Bronchial epithelial cell (primary cell): ENCODE measurements around the gene EEA1. TPM values are rescaled to one million over a fixed set of nuclear protein-coding genes. Genes with fewer than 3 reads are reported as not detected.

ENCODE experiments used
- DNase-seq: peaks from one replicate; pipeline ENCODE4 v3.0.0-alpha.2; 2010; ENCODE audit warnings: low read depth
- FAIRE-seq: peaks from 2 replicates; lab custom pipeline; 2011; peaks lifted over from hg19 to GRCh38; lab: Jason Lieb, UNC
- H3K27me3 ChIP-seq: 2 replicates; pipeline ENCODE4 v1.5.1; 2011; ENCODE audit warnings: low read length; ENCODE audit not compliant: control insufficient read depth, insufficient read depth
- H3K36me3 ChIP-seq: 2 replicates; pipeline ENCODE4 v1.5.1; 2011; ENCODE audit warnings: low read length; ENCODE audit not compliant: control insufficient read depth, insufficient read depth
- H3K4me3 ChIP-seq: 2 replicates; pipeline ENCODE4 v1.5.1; 2011; ENCODE audit warnings: mild to moderate bottlenecking, low read depth, low read length, control low read depth
- total RNA-seq: library from RNA; depleted of rRNA; stranded (reverse); fragments of >200 nt; gene quantifications from 2 replicates; pipeline ENCODE4 v1.2.1, GENCODE V29; 2014
- TF ChIP-seq, protein P1 (sequence below): IDR thresholded peaks from 2 replicates; pipeline ENCODE4 v1.5.1; 2011; ENCODE audit warnings: mild to moderate bottlenecking, moderate library complexity, low read length, control low read depth, inconsistent platforms; ENCODE audit not compliant: insufficient read depth, severe bottlenecking

Gene EEA1
- total RNA-seq, 1 donor from 2014 or later, result 8.4 TPM

DNA sequence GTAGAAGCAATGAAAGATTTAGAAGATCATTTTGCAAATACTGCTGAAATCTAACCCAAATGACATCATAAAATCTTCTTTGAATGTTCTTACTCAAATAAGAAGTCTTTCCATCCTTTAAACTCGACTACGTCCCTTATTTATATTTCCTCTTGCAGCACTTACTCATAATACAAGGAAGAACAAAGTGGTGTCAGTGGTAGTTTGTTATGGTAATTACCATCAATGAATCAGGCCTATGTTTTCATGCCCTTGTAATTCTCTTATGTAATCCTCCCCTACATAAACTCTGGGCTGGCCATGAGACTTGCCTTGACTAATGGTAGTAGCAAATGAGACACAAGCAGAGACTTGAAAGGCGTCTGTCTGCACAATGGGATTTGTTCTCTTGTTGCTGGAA lies 17.0 kb downstream of the EEA1 start:
- no peaks in the 10 kb centered on the region for H3K36me3 ChIP-seq
- no peaks in the 10 kb centered on the region for H3K27me3 ChIP-seq
- FAIRE-seq (no peak), DNase-seq (peak; percentile 100)
- TF ChIP-seq, protein P1, sequence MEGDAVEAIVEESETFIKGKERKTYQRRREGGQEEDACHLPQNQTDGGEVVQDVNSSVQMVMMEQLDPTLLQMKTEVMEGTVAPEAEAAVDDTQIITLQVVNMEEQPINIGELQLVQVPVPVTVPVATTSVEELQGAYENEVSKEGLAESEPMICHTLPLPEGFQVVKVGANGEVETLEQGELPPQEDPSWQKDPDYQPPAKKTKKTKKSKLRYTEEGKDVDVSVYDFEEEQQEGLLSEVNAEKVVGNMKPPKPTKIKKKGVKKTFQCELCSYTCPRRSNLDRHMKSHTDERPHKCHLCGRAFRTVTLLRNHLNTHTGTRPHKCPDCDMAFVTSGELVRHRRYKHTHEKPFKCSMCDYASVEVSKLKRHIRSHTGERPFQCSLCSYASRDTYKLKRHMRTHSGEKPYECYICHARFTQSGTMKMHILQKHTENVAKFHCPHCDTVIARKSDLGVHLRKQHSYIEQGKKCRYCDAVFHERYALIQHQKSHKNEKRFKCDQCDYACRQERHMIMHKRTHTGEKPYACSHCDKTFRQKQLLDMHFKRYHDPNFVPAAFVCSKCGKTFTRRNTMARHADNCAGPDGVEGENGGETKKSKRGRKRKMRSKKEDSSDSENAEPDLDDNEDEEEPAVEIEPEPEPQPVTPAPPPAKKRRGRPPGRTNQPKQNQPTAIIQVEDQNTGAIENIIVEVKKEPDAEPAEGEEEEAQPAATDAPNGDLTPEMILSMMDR, result no peak
- no peak overlapping the region for H3K4me3 ChIP-seq

GRCh38 chr12:92911339-92911738 lies 17.8 kb downstream of the EEA1 start:
- TF ChIP-seq, protein P1, result no peak
- Histone ChIP-seq H3K4me3 (no peak overlapping the region), H3K36me3 (no peaks in the 10 kb centered on the region), H3K27me3 (no peaks in the 10 kb centered on the region)
- DNase-seq, result no peak
- FAIRE-seq, result no peak

DNA sequence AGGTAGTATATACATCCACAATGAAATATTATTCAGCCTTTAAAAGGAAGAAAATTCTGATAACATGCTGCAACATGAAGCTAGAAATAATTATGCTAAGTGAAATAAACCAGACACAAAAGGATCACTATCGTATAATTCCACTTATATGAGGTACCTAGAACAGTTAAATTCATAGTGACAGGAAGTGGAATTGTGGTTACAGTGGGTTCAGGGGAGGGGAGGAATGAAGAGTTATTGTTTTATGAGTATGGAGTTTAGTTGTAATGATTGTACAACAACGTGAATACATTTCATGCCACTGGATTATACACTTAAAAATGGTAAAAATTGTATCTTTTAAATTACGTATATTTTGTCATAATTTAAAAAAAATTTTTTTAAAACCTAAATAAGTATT lies 21.0 kb downstream of the EEA1 start:
- FAIRE-seq (no peak), DNase-seq (no peak)
- H3K4me3 ChIP-seq, result no peak overlapping the region
- TF ChIP-seq, protein P1, result no peak
- H3K36me3 ChIP-seq, result no peaks in the 10 kb centered on the region
- no peaks in the 10 kb centered on the region for H3K27me3 ChIP-seq

DNA sequence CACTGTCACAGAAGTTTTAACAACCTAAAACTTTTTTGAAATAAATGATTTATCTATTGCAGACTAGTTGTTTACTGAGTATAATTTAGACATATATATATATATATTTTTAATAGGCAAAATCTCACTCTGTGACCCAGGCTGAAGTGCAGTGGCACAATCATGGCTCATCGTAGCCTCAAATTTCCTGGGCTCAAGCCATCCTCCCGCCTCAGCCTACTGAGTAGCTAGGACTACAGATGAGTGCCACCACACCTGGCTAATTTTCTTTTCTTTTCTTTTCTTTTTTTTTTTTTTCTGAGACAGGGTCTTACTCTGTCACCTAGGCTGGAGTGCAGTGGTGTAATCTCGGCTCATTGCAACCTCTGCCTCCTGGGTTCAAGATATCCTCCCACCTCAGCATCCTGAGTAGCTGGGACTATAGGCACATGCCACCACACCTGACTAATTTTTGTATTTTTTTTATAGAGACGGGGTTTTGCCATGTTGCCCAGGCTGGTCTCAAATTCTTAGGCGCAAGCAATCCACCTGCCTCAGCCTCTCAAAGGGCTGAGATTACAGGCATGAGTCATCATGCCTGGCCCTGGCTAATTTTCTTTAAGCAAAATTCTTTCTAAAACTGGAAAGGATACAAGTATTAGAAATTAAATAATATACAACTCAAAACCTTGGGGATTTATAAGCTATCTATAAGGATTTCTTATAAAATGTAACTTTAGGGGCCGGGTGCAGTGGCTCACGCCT lies 23.1 kb downstream of the EEA1 start:
- TF ChIP-seq, protein P1, result no peak
- Histone ChIP-seq H3K36me3 (no peaks in the 10 kb centered on the region), H3K27me3 (no peaks in the 10 kb centered on the region), H3K4me3 (no peak overlapping the region)
- FAIRE-seq, result no peak
- no peak for DNase-seq

DNA sequence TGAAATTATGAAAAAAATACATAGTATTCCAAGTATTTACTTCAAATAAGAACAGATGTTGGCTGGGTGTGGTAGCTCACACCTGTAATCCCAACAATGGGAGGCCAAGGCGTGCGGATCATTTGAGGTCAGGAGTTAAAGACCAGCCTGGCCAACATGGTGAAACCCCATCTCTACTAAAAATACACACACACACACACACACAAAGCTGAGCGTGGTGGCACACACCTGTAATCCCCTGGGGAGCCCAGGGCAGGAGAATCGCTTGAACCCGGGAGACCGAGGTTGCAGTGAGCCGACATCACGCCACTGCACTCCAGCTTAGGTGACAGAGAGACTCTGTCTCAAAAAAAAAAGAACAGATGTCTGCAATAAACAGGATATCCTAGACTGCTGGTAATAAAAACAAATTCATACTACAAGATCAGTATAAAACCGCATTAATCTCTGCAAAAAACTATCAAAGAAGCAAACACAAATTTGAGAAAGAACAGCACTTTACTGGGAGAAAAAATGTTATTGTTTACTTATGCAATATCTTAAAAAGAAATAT lies 23.8 kb downstream of the EEA1 start:
- TF ChIP-seq, protein P1, result no peak
- Histone ChIP-seq H3K4me3 (no peak overlapping the region), H3K27me3 (no peaks in the 10 kb centered on the region), H3K36me3 (no peaks in the 10 kb centered on the region)
- no peak for DNase-seq
- no peak for FAIRE-seq
